Adrenal gland (tissue), 12 donors: ENCODE measurements around the gene HP. TPM values are rescaled to one million over a fixed set of nuclear protein-coding genes. Genes with fewer than 3 reads are reported as not detected.
A peak's percentile ranks its signal among the peaks of the same experiment; 100 is the strongest.

Experiments
- DNase-seq, 7 donors: peaks; one replicate each; pipeline ENCODE4 v3.0.0-alpha.2; 2019 to 2020
- H3K27ac ChIP-seq, 5 donors: fragments of 200-600 bp; sonication (generic) in 4 of 5; 1 replicate in 3 of 5; 2 replicates in 2 of 5; pipeline versions ENCODE4 v1.5.1 to v1.8.0; 2016 to 2020; ENCODE audit warnings: mild to moderate bottlenecking in 1 of 5
- H3K27me3 ChIP-seq: fragments of 200-600 bp; 2 replicates; pipeline ENCODE4 v1.8.0; 2021
- H3K36me3 ChIP-seq, 2 donors: fragments of 200-600 bp; replicated peaks in 1 of 2; 1 replicate in 1 of 2; 2 replicates in 1 of 2; pipeline versions ENCODE4 v1.5.1 to v1.8.0; 2018 to 2022
- H3K4me1 ChIP-seq, 2 donors: fragments of 200-600 bp; replicated peaks in 1 of 2; 1 replicate in 1 of 2; 2 replicates in 1 of 2; pipeline versions ENCODE4 v1.5.1 to v1.8.0; 2018 to 2021
- H3K4me3 ChIP-seq, 4 donors: fragments of 200-600 bp; sonication (generic) in 3 of 4; one replicate each; pipeline ENCODE4 v1.5.1; 2016 to 2018
- H3K9me3 ChIP-seq, 3 donors: fragments of 200-600 bp; sonication (generic) in 1 of 3; replicated peaks in 1 of 3; 1 replicate in 2 of 3; 2 replicates in 1 of 3; pipeline versions ENCODE4 v1.5.1 to v1.8.0; 2016 to 2021
- POLR2A ChIP-seq, 2 donors: fragments of 450-650 bp; IDR thresholded peaks; one replicate each; pipeline ENCODE4 v1.6.1; 2017; ENCODE audit warnings: antibody characterized with exemption in 2 of 2, mild to moderate bottlenecking in 2 of 2, moderate library complexity in 1 of 2
- WGBS, 4 donors: extraction: QIAGEN DNeasy Blood & Tissue Kit in 2 of 4; methylation state at CpG; one replicate each; pipeline versions ENCODE4 v1.1.5 to v1.1.7; 2013 to 2017; 5-methylcytosine and 5-hydroxymethylcytosine counted together
- intact Hi-C, 2 donors: fragments of 100-400 bp; cut with DNase I; formaldehyde crosslinking; loops; one replicate each; pipeline versions ENCODE4 v1.14.1 to v1.15.0; 2022 to 2023
- polyA plus RNA-seq, 3 donors: library from polyadenylated mRNA; stranded (reverse); fragments of 200-250 nt in 2 of 3; fragments of 350-450 nt in 1 of 3; fragmentation: Illumina TruSeq in 1 of 3; extraction: RNeasy Lipid Tissue Mini Kit (QIAGEN cat#74804) in 1 of 3; gene quantifications; one replicate each; pipeline ENCODE4 v1.2.3, GENCODE V29; 2013 to 2014
- total RNA-seq, 9 donors: library from RNA; depleted of rRNA in 4 of 9; stranded (reverse); fragments of >200 nt in 4 of 9; fragments of 120-200 nt in 1 of 9; fragmentation: NEBNext Ultra II Directional in 1 of 9; extraction: Animal tissue kit (Norgen Biotek cat#: 25700) in 1 of 9; gene quantifications; one replicate each; pipeline versions ENCODE4 v1.1.0 to v1.2.4, GENCODE V29; 2013 to 2023
- TF ChIP-seq, protein P1 (sequence below), 6 experiments: fragments of 450-650 bp in 4 of 6; fragments of 200-600 bp in 2 of 6; sonication (generic) in 1 of 6; IDR thresholded peaks; 1 replicate in 5 of 6; 2 replicates in 1 of 6; pipeline versions ENCODE4 v1.5.1 to v1.8.0; 2016 to 2021; ENCODE audit warnings: antibody characterized with exemption in 6 of 6, mild to moderate bottlenecking in 2 of 6, moderate library complexity in 1 of 6
- donor health status: healthy with polysubstance abuse.
- donor health status: Bipolar disorder and iron deficiency.
- donor health status: DM: yes; HTN: yes; CAD: no.
- donor health status: DM: no; HTN: no; CAD: no.
- donor health status: DM: no; HTN: no; CAD: no.
- donor health status: DM: yes; HTN: yes; CAD: no.

The HP gene
- total and polyA plus RNA-seq, 12 donors: 0.28 to 113 (median 9.9) TPM

GRCh38 chr16:72012607-72013006 is 41.7 kb upstream of the HP start:
- no peak overlapping the region for H3K27ac ChIP-seq
- DNase-seq: no peak
- H3K27me3 ChIP-seq: no peaks in the 10 kb centered on the region
- no peaks in the 10 kb centered on the region for H3K36me3 ChIP-seq
- no peaks in the 10 kb centered on the region for H3K9me3 ChIP-seq
- peaks cover 5% of the 10 kb centered on the region in 2 donors for H3K4me1 ChIP-seq
- no peak overlapping the region for H3K4me3 ChIP-seq
- WGBS, 4 donors: 80 to 86% (median 82%) methylated on average over 7 to 9 of the region's 9 CpGs
- intact Hi-C loops: loop anchor here in 1 of 2 donors (5.0 kb wide), 1 partner anchor 80 kb away; the partner anchor contains the start of genes DHX38 and TXNL4B
- TF ChIP-seq POLR2A (IDR thresholded peaks at IDR 0.05): no peak
- TF ChIP-seq, protein P1, sequence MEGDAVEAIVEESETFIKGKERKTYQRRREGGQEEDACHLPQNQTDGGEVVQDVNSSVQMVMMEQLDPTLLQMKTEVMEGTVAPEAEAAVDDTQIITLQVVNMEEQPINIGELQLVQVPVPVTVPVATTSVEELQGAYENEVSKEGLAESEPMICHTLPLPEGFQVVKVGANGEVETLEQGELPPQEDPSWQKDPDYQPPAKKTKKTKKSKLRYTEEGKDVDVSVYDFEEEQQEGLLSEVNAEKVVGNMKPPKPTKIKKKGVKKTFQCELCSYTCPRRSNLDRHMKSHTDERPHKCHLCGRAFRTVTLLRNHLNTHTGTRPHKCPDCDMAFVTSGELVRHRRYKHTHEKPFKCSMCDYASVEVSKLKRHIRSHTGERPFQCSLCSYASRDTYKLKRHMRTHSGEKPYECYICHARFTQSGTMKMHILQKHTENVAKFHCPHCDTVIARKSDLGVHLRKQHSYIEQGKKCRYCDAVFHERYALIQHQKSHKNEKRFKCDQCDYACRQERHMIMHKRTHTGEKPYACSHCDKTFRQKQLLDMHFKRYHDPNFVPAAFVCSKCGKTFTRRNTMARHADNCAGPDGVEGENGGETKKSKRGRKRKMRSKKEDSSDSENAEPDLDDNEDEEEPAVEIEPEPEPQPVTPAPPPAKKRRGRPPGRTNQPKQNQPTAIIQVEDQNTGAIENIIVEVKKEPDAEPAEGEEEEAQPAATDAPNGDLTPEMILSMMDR (IDR thresholded peaks at IDR 0.05): no peak

- DNase-seq: no peak
- Histone ChIP-seq H3K9me3 (no peaks in the 10 kb centered on the region), H3K4me3 (no peak overlapping the region), H3K27me3 (no peaks in the 10 kb centered on the region), H3K4me1 (no peaks in the 10 kb centered on the region), H3K36me3 (no peaks in the 10 kb centered on the region), H3K27ac (peak overlapping the region in 1 of 5 donors; percentile 27)
- intact Hi-C loops: loop anchor here in 1 of 2 donors (5.0 kb wide), 1 partner anchor 79 kb away; the partner anchor contains the start of genes DHX38 and TXNL4B
- WGBS, 4 donors: 46 to 58% (median 52%) methylated on average over 5 of the region's 5 CpGs
- no peak for TF ChIP-seq POLR2A (IDR thresholded peaks at IDR 0.05)
- TF ChIP-seq, protein P1 (IDR thresholded peaks at IDR 0.05): no peak
Observed at GRCh38 chr16:72013389-72013788, 40.9 kb upstream of the HP start.

GRCh38 chr16:72013888-72014581 is 40.3 kb upstream of the HP start:
- WGBS, 4 donors: 39 to 65% (median 52%) methylated on average over 9 to 15 of the region's 15 CpGs
- Histone ChIP-seq H3K36me3 (no peaks in the 10 kb centered on the region), H3K27me3 (no peaks in the 10 kb centered on the region), H3K27ac (peak overlapping the region in 2 of 5 donors; percentile 27 to 40), H3K4me1 (no peaks in the 10 kb centered on the region), H3K4me3 (no peak overlapping the region), H3K9me3 (no peaks in the 10 kb centered on the region)
- peak in 5 of 7 donors; percentile 16 to 61 (median 31) for DNase-seq
- intact Hi-C loops: loop anchor here in 1 of 2 donors (5.0 kb wide), 1 partner anchor 78 kb away; the partner anchor contains the start of genes DHX38 and TXNL4B
- no peak for TF ChIP-seq POLR2A (IDR thresholded peaks at IDR 0.05)
- TF ChIP-seq, protein P1 (IDR thresholded peaks at IDR 0.05): no peak

DNA sequence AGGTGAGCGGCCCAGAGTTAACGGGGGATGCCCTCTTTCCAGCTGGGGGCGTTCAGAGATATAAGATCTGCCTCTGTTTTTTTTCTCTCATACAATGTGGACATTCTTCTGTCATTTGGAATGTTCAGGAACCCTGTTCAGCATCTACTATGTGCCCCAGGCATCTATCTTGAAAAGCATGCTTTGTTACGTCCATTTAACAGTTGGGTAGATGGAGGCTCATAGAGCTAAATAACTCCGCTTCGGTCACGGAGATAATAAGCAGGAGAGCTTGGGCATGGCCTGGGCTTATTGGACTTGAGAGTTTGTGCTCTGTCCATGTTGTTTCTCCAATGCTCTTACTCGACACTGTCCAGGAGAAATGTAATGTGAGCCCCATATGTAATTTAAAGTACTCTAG is 39.6 kb upstream of the HP start:
- no peaks in the 10 kb centered on the region for H3K36me3 ChIP-seq
- intact Hi-C loops: loop anchor here in 1 of 2 donors (5.0 kb wide), 1 partner anchor 78 kb away; the partner anchor contains the start of genes DHX38 and TXNL4B
- H3K4me1 ChIP-seq: no peaks in the 10 kb centered on the region
- 88 to 91% (median 89%) methylated on average over 8 of the region's 8 CpGs for WGBS, 4 donors
- DNase-seq: no peak
- H3K4me3 ChIP-seq: no peak overlapping the region
- peak overlapping the region in 1 of 5 donors; percentile 27 for H3K27ac ChIP-seq
- H3K9me3 ChIP-seq: no peaks in the 10 kb centered on the region
- H3K27me3 ChIP-seq: no peaks in the 10 kb centered on the region
- TF ChIP-seq, protein P1 (IDR thresholded peaks at IDR 0.05): no peak
- no peak for TF ChIP-seq POLR2A (IDR thresholded peaks at IDR 0.05)
